HG03159 (cell line): ENCODE measurements around the gene TMPRSS2.

ENCODE experiments used
- ATAC-seq: cut with Tn5 transposase; IDR thresholded peaks from one replicate; pipeline ENCODE4 v1.9.1; 2021; ENCODE audit warnings: mild to moderate bottlenecking, moderate library complexity; ENCODE audit not compliant: unreplicated experiment

Gene TMPRSS2

DNA sequence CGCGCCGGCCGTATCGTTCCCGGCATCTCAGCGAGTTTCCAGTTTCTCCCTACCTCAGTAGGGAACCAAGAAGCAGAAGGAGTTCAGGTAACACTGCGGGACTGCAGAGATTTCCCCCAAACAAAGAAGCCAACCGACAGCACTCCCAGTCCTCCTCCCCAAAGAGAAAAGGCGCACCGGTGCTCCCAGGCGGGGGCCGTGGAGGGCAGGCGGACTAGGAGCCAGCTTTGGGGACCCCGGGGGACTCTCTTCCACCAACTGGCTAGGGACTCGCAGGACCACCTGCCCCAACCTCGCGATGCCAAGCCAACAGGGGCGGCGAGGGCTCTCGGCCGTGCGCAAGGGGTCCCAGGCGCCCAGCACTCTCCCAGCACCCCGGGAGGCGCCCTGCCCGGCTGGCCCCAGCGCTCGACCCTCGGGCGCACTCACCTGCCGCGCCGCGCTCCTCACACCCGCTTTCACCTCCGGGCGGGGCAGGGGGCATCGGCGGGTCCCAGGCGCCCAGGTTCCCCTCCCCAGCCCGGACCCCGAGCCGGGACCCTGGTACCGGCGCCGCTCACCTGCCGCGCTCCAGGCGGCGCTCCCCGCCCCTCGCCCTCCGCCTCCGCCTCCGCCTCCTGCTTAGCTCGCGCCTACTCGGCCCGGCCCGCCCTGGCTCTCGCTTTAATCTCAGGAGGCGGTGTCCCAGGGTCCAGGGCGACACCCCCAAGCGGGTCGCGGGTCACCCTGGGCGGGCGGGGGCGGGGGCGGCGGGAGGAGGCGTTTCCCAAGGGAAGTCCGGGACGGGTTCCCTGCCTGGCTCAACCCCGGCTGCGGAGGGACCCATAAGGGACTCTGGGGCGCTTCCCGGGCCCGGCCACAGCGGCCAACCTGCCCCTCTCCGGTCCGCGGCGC lies at the start of gene TMPRSS2:
Gene TMPRSS2, minus strand, starts transcription at position 638 of the 894 bp plus-strand sequence. CDS start 10,025 bp downstream, outside the sequence.
- ATAC-seq, result no peak

GRCh38 chr21:41555057-41555456 lies 47.1 kb upstream of the TMPRSS2 start:
- ATAC-seq, result no peak

GRCh38 chr21:41552254-41552653 lies 44.3 kb upstream of the TMPRSS2 start:
- ATAC-seq, result no peak

DNA sequence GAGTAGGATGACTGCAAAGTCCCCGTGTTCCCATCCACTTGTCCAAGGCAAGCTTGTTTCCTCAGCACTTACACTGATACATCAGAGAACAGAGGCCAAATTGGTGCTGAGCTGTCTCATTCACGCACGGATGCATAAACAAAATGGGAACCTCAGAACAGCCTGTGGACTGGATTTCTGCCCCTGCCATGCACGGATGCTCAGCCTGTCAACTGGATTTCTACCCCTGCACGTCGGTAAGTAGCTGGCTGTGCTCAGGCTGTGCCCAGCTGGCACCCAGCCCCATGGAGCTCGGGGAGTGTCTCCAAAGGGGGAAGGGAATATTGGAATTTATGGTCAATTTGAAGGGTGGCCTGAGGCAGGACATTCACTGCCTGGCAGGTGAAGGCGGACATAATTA lies 40.8 kb upstream of the TMPRSS2 start:
- ATAC-seq, result no peak

DNA sequence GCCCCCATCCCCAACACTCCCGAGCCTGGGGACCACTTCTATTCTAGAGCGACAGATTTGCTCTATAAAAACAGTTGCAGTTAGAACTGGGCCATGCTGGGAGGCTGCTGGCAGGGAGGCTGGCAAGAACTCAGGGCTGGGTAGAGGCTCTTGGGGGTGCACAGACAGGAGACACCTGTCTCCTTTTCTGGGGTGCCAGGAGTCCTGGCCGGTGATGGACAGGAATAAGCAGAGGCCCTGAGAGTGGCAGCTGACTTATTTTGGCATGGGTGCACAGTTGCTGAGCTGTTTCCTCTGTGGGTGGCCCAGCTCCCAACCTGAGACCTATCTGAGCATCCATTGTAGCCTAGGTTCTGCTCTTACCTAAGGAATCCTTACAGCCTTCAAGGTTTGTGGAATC lies 39.2 kb upstream of the TMPRSS2 start:
- no peak for ATAC-seq

- ATAC-seq, result no peak
Measured at GRCh38 chr21:41545500-41546359, 37.8 kb upstream of the TMPRSS2 start.

DNA sequence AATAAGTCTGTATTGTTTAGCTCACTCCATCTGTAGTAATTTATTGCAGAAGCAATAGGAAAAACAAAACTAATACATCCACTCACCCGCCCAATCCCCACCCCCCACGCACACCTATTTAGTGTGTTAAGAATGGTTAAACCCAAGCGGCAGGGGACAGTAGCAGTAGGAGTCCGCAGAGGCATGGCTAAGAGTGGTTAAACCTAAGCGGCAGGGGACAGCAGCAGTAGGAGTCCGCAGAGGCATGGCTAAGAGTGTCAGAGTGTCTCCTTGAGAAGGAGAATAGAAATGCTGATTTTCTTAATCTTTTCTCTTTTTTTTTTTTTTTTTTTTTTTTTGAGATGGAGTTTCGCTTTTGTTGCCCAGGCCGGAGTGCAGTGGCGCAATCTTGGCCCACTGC lies 34.8 kb upstream of the TMPRSS2 start:
- no peak for ATAC-seq

GRCh38 chr21:41537356-41537755 lies 29.4 kb upstream of the TMPRSS2 start:
- ATAC-seq, result no peak

DNA sequence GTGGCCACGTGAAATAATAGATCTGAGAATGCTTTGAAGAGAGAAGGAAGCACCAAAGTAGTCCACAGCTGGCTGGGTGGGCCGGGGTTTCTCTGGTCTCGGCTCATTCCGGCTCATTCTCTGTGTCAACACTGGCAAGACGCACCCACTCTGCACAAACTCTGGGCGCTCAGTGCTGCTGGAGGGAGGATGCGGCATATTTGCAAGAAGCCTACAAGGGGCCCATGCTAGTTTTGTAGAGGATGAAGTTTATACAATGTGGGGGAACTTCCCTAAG lies 28.8 kb upstream of the TMPRSS2 start:
- ATAC-seq, result no peak

- no peak for ATAC-seq
Measured at GRCh38 chr21:41536076-41536826, 28.3 kb upstream of the TMPRSS2 start.

GRCh38 chr21:41530366-41530765 lies 22.4 kb upstream of the TMPRSS2 start:
- no peak for ATAC-seq

DNA sequence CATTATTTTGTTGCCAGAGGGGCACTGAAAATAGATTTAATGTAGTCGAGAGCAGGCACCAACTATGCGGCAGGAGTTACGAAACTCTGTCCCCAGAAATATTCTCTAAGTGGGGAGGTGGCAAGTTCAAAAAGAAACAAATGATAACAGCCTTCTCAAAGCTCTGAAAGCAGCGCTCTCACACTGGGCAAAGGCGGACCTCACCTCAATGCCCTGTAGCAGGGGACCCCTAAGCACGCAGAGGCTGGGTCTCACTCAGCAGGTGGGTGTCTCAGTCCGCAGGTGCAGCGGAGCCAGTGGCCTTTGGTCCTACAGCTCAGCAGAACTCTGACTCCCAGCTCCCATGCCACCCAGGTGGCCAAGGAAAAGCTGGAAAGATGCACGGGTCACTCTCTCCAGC lies 21.8 kb upstream of the TMPRSS2 start:
- no peak for ATAC-seq

GRCh38 chr21:41526478-41527087 lies 18.6 kb upstream of the TMPRSS2 start:
- no peak for ATAC-seq

DNA sequence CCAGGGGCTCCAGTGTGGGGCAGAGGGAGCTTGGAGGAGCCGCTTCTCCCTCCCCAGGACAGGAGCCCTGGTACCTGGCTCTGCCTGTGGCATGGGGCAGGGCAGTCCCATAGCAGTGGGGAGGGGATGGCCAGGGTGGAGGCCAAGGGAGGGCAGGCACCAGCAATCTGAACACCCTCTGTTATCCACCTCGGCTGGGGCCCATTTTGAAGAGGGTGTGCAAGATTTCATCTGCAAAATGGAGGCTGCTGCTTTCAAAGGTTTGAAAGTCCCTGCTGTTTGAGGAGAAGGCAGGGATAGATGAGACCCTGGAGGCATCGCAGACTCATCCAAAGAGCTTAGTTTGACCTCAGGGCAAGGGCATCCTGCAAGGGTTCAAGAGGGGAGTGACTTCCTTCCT lies 15.2 kb upstream of the TMPRSS2 start:
- ATAC-seq, result no peak

DNA sequence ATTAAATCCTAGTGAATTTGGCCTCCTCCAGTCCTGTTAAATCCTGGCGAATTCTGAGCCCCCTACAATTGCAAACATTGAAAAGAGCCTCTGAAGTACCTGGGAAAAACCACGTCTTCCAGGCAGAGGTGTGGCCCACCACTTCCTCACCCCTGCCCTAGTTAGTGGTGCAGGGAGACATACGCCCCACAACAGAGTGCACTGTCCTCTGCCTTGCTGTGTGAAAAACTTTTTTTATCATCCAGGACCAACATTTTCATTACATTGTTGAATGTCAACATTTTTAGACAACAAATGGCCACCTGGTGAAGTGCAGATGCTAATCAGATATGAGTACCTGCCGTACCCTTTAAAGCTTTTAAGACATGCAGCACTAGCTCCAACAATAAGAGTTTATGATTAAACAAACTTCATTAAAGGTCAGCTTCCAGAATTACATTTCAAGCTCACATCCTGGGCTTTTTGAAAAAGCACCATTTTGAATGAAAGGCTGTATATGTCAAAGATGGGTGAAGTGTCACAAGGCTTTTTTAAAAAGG lies 13.6 kb upstream of the TMPRSS2 start:
- ATAC-seq, result no peak

DNA sequence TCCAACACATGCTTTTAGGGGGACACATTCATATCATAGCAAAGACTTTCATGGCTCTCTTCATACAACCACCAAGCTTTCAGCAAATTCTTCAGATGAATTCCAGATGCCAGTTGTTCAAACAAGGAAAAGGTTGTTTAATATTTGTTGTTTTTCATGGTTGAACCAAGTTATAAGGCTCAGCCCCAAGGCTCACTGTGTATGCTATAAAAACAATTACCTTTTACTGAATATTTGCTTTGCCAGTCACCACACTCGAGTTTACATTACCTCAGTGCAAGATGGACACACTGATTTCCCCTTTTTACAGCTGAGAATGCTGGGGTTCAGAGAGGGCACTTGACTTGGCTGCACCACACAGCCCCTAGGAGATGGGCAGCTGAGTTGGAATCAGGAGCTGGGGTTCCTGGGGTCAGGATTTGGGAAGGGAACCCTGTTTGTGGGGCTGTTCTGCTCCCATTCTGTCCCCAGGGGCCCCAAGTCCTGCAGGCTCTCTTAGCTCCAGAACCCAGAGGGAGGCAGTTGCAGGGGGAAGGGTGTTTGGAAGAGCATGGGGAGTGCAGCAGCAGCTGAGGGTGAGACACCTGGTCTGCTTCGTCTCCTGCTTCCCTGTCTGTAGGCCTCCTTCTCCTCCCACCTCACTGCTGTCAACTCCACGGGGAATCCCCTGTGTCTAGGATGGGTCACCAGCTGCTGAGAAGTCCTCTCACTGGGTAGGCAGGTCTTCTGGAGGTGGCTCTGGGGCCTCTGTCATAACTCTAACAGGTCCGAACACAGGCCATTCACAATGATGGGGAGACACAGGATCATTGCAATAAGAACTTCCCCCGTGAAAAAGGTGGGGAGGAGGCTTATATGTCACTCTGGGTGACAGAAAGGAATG lies 12.8 kb upstream of the TMPRSS2 start:
- no peak for ATAC-seq

GRCh38 chr21:41519806-41520559 lies 12.0 kb upstream of the TMPRSS2 start:
- ATAC-seq, result no peak

DNA sequence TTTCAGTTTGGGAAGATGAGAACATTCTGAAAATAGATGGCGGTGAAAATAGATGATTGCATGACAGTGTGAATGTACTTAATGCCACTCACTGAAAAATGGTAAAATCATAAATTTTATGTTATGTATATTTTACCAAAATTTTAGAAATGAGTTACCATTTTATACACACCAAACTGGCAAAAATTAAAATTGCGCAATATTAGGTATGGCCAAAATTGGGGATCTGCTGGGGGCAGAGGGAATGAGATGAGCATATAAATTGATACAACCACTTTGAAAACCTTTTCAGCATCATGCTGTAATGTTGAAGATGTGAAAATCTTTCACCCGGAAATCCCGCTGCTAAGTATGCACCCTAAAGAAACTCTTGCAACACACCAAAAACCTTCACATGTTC lies 10.8 kb upstream of the TMPRSS2 start:
- ATAC-seq, result no peak

GRCh38 chr21:41511858-41512257 lies 3.9 kb upstream of the TMPRSS2 start:
- ATAC-seq, result no peak
